Measurements from ENCODE around the gene PCBD1. TPM values are rescaled to one million over a fixed set of nuclear protein-coding genes. Genes with fewer than 3 reads are reported as not detected.
"Not testable (repeated sequence)": the region's sequence is repeated elsewhere in the genome, so short reads cannot be mapped to it uniquely, and the experiment has no call there.

Gene PCBD1
- total RNA-seq, 1 donor from 2014 or later = 34.6 TPM

GRCh38 chr10:70923696-70924095 is 35.3 kb upstream of the PCBD1 start:
- H3K27me3 Mint-ChIP-seq (ENCODE audit: insufficient read depth, low read depth) = peaks cover 10% of the 10 kb centered on the region
- H4K20me1 ChIP-seq (ENCODE audit: low read depth) = no peaks in the 10 kb centered on the region
- no peak overlapping the region for H2AFZ ChIP-seq (replicated peaks)
- H3K36me3 Mint-ChIP-seq = no peaks in the 10 kb centered on the region
- no peaks in the 10 kb centered on the region for H3K79me2 ChIP-seq (ENCODE audit: low read depth)
- no peaks in the 10 kb centered on the region for H3K27me3 ChIP-seq
- no peak for DNase-seq (ENCODE audit: low spot score)
- no peaks in the 10 kb centered on the region for H3K4me1 ChIP-seq
- H3K4me3 Mint-ChIP-seq = no peak overlapping the region
- no peak overlapping the region for H3K4me3 ChIP-seq
- no peaks in the 10 kb centered on the region for H3K9me3 Mint-ChIP-seq
- no peaks in the 10 kb centered on the region for H3K36me3 ChIP-seq
- peaks cover 14% of the 10 kb centered on the region for H3K4me1 Mint-ChIP-seq
- TF ChIP-seq, protein P1, sequence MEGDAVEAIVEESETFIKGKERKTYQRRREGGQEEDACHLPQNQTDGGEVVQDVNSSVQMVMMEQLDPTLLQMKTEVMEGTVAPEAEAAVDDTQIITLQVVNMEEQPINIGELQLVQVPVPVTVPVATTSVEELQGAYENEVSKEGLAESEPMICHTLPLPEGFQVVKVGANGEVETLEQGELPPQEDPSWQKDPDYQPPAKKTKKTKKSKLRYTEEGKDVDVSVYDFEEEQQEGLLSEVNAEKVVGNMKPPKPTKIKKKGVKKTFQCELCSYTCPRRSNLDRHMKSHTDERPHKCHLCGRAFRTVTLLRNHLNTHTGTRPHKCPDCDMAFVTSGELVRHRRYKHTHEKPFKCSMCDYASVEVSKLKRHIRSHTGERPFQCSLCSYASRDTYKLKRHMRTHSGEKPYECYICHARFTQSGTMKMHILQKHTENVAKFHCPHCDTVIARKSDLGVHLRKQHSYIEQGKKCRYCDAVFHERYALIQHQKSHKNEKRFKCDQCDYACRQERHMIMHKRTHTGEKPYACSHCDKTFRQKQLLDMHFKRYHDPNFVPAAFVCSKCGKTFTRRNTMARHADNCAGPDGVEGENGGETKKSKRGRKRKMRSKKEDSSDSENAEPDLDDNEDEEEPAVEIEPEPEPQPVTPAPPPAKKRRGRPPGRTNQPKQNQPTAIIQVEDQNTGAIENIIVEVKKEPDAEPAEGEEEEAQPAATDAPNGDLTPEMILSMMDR (IDR thresholded peaks at IDR 0.05) = no peak
- TF ChIP-seq EZH2phosphoT487 (IDR thresholded peaks at IDR 0.05) = no peak
- TF ChIP-seq EZH2 (IDR thresholded peaks at IDR 0.05) = no peak
- H3K27ac Mint-ChIP-seq = no peak overlapping the region
- no peaks in the 10 kb centered on the region for H3K9me3 ChIP-seq (ENCODE audit: low read depth)
- no peaks in the 10 kb centered on the region for H3F3A ChIP-seq (ENCODE audit: low read depth)
- H3K9ac ChIP-seq = no peak overlapping the region
- no peak overlapping the region for H3K4me2 ChIP-seq
- no peak overlapping the region for H3K27ac ChIP-seq

DNA sequence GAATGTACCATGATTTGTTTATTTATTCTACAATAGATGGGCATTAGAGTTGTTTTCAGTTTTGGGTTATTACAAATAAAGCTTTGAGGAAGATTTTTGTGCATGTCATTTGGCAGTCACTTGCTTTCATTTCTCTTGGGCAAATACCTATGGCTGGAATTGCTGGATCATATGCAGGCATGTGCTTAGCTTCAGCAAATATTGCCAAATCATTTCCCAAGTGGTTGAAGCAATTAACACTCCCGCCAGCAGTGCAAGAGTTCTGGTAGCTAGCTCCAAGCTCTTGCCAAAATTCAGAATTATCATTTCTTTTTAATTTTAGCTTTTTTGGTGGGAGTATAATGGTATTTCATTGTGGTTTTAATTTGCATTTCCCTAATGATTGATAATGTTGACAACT is 32.9 kb upstream of the PCBD1 start:
- Mint-ChIP-seq H3K4me1 (peaks cover 13% of the 10 kb centered on the region), H3K36me3 (no peaks in the 10 kb centered on the region), H3K4me3 (no peak overlapping the region), H3K27me3 (ENCODE audit: insufficient read depth, low read depth) (peaks cover 10% of the 10 kb centered on the region), H3K9me3 (no peaks in the 10 kb centered on the region), H3K27ac (no peak overlapping the region)
- Histone ChIP-seq H3K27ac (no peak overlapping the region), H3K9me3 (ENCODE audit: low read depth) (no peaks in the 10 kb centered on the region), H3K4me1 (peaks cover 7% of the 10 kb centered on the region), H2AFZ (replicated peaks) (no peak overlapping the region), H3K36me3 (no peaks in the 10 kb centered on the region), H3F3A (ENCODE audit: low read depth) (no peaks in the 10 kb centered on the region), H4K20me1 (ENCODE audit: low read depth) (no peaks in the 10 kb centered on the region), H3K4me2 (no peak overlapping the region), H3K27me3 (no peaks in the 10 kb centered on the region), H3K9ac (no peak overlapping the region), H3K79me2 (ENCODE audit: low read depth) (no peaks in the 10 kb centered on the region), H3K4me3 (no peak overlapping the region)
- TF ChIP-seq EZH2phosphoT487 (IDR thresholded peaks at IDR 0.05) = no peak
- TF ChIP-seq, protein P1 (IDR thresholded peaks at IDR 0.05) = no peak
- TF ChIP-seq EZH2 (IDR thresholded peaks at IDR 0.05) = no peak
- DNase-seq (ENCODE audit: low spot score) = no peak

DNA sequence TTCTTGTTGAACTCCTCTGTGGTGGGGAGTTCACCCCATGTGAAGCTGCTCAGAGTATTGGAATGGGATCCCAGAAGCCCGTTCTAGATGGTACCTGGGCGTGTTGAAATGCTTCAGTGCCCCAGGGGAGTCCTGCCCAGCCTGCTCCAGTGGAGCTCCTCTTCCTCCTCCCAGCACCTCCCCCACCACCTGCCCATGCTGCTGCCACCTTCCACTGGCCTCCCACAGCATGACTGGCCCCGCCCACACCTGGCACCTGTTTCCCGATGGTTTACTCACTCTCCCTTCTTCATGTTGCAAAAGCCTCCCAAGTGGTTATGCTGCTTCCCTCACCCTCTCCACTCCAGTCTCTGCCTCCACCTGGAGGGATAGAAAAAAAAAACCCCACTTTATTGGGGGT is 32.2 kb upstream of the PCBD1 start:
- Histone ChIP-seq H3K4me1 (peaks cover 7% of the 10 kb centered on the region), H3K4me2 (no peak overlapping the region)

GRCh38 chr10:70919906-70920305 is 31.5 kb upstream of the PCBD1 start:
- H4K20me1 ChIP-seq (ENCODE audit: low read depth); H3K9ac ChIP-seq; H3K9me3 Mint-ChIP-seq; H3K4me3 ChIP-seq; H3F3A ChIP-seq (ENCODE audit: low read depth); DNase-seq (ENCODE audit: low spot score); H3K4me1 ChIP-seq; H3K27me3 ChIP-seq; H3K36me3 Mint-ChIP-seq; H2AFZ ChIP-seq (replicated peaks); H3K27ac Mint-ChIP-seq; H3K9me3 ChIP-seq (ENCODE audit: low read depth); H3K36me3 ChIP-seq; H3K79me2 ChIP-seq (ENCODE audit: low read depth); H3K4me3 Mint-ChIP-seq; H3K27ac ChIP-seq; H3K4me2 ChIP-seq: not testable (repeated sequence)
- H3K27me3 Mint-ChIP-seq (ENCODE audit: insufficient read depth, low read depth) = peaks cover 14% of the 10 kb centered on the region
- peaks cover 12% of the 10 kb centered on the region for H3K4me1 Mint-ChIP-seq

More for the DNA sequence above, 32.2 kb upstream of the PCBD1 start:
- Mint-ChIP-seq H3K27ac (no peak overlapping the region), H3K27me3 (ENCODE audit: insufficient read depth, low read depth) (peaks cover 13% of the 10 kb centered on the region), H3K4me3 (no peak overlapping the region), H3K4me1 (peaks cover 12% of the 10 kb centered on the region), H3K36me3 (no peaks in the 10 kb centered on the region), H3K9me3 (no peaks in the 10 kb centered on the region)
- Histone ChIP-seq H2AFZ (replicated peaks) (no peak overlapping the region), H3K9ac (no peak overlapping the region), H3K27ac (no peak overlapping the region), H3K4me3 (no peak overlapping the region), H3K27me3 (no peaks in the 10 kb centered on the region), H3K9me3 (ENCODE audit: low read depth) (no peaks in the 10 kb centered on the region), H3F3A (ENCODE audit: low read depth) (no peaks in the 10 kb centered on the region), H4K20me1 (ENCODE audit: low read depth) (no peaks in the 10 kb centered on the region), H3K36me3 (no peaks in the 10 kb centered on the region), H3K79me2 (ENCODE audit: low read depth) (no peaks in the 10 kb centered on the region)
- TF ChIP-seq, protein P1 (IDR thresholded peaks at IDR 0.05) = no peak
- TF ChIP-seq EZH2phosphoT487 (IDR thresholded peaks at IDR 0.05) (no peak), EZH2 (IDR thresholded peaks at IDR 0.05) (no peak)
- DNase-seq (ENCODE audit: low spot score) = no peak

Data from neural progenitor cell (in vitro differentiated cells).